ENCODE results near the gene SPRYD3. TPM values are rescaled to one million over a fixed set of nuclear protein-coding genes. Genes with fewer than 3 reads are reported as not detected.
A peak's percentile ranks its signal among the peaks of the same experiment; 100 is the strongest.

The SPRYD3 gene
- total RNA-seq, 1 experiment from 2014 or later: 12.9 TPM

DNA sequence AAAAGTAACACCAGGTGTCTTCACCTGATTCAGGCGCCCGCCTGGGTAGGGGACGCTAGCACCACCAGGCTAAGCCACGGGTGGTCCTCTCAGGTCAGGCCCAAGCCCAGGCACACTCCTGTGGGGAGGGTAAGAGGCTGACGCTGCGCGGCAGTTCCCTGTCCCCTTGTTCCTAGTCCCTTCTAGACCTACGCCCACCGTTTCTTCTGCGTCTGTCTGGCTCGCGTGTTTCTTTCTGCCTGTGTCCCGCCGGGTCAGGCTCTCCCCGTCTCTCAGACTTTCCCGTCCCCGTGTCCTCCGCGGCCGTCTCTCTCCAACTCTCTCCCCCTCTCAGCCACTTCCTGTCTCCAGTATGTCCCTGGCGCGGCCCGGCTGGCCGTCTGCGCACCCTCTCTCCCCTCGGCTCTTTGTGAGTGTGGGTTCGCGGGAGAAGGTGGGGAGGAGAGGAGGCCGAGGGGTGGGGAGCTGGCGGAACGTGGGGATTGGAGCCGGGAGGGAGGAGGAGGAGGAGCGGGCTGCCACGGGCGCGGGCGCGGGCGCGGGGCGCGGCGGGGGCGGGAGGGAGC lies 32.5 kb downstream of the SPRYD3 start:
- Mint-ChIP-seq H3K4me1 (ENCODE audit: low read depth, unreplicated experiment) (peaks cover 32% of the 10 kb centered on the region), H3K27ac (ENCODE audit: unreplicated experiment) (peak overlapping the region; percentile 72), H3K27me3 (ENCODE audit: unreplicated experiment) (no peaks in the 10 kb centered on the region), H3K36me3 (ENCODE audit: insufficient read depth, unreplicated experiment) (peaks cover 50% of the 10 kb centered on the region), H3K4me3 (ENCODE audit: low read depth, unreplicated experiment) (peak overlapping the region; percentile 80), H3K9me3 (ENCODE audit: low read depth, unreplicated experiment) (no peaks in the 10 kb centered on the region)
- CTCF ChIA-PET: interaction anchor here (0.6 to 1.6 kb wide), 3 partner anchors 15 to 134 kb away, joined by 3 to 7 read pairs (median 4); partner anchors contain the start of genes CSAD, SPRYD3 and ZNF740
- BruUV-seq (replicated peaks): no TSS peak
- peak; percentile 55 for DNase-seq
- intact Hi-C loops (cut with micrococcal nuclease; ENCODE audit: unreplicated experiment): no loop called here
- TF ChIP-seq, protein P1, sequence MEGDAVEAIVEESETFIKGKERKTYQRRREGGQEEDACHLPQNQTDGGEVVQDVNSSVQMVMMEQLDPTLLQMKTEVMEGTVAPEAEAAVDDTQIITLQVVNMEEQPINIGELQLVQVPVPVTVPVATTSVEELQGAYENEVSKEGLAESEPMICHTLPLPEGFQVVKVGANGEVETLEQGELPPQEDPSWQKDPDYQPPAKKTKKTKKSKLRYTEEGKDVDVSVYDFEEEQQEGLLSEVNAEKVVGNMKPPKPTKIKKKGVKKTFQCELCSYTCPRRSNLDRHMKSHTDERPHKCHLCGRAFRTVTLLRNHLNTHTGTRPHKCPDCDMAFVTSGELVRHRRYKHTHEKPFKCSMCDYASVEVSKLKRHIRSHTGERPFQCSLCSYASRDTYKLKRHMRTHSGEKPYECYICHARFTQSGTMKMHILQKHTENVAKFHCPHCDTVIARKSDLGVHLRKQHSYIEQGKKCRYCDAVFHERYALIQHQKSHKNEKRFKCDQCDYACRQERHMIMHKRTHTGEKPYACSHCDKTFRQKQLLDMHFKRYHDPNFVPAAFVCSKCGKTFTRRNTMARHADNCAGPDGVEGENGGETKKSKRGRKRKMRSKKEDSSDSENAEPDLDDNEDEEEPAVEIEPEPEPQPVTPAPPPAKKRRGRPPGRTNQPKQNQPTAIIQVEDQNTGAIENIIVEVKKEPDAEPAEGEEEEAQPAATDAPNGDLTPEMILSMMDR (IDR thresholded peaks at IDR 0.05; ENCODE audit: unreplicated experiment): no peak

DNA sequence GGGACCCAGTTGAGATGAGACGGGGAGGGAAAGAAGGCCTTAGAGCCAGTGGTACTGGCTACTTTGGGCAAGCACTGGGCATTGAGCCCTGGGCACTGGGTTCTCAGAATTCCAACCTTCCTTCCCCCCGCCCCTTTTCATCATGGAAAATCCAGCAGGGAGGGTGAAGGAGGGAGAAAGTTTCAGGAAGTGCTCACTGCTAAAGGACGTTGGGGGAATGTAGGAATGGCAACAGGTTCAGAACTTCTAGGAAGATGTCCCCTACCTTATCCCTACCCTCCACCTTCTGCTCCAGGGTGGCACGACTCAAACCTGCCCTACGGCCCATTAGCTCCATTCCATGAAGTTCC lies 33.5 kb downstream of the SPRYD3 start:
- H3K9me3 Mint-ChIP-seq (ENCODE audit: low read depth, unreplicated experiment): no peaks in the 10 kb centered on the region
- CTCF ChIA-PET: no interaction called here
- peak overlapping the region; percentile 80 for H3K4me3 Mint-ChIP-seq (ENCODE audit: low read depth, unreplicated experiment)
- peaks cover 32% of the 10 kb centered on the region for H3K4me1 Mint-ChIP-seq (ENCODE audit: low read depth, unreplicated experiment)
- H3K27ac Mint-ChIP-seq (ENCODE audit: unreplicated experiment): peak overlapping the region; percentile 72
- no peak for DNase-seq
- H3K27me3 Mint-ChIP-seq (ENCODE audit: unreplicated experiment): no peaks in the 10 kb centered on the region
- intact Hi-C loops (cut with micrococcal nuclease; ENCODE audit: unreplicated experiment): no loop called here
- peaks cover 49% of the 10 kb centered on the region for H3K36me3 Mint-ChIP-seq (ENCODE audit: insufficient read depth, unreplicated experiment)
- TF ChIP-seq, protein P1 (IDR thresholded peaks at IDR 0.05; ENCODE audit: unreplicated experiment): no peak
- no TSS peak for BruUV-seq (replicated peaks)

DNA sequence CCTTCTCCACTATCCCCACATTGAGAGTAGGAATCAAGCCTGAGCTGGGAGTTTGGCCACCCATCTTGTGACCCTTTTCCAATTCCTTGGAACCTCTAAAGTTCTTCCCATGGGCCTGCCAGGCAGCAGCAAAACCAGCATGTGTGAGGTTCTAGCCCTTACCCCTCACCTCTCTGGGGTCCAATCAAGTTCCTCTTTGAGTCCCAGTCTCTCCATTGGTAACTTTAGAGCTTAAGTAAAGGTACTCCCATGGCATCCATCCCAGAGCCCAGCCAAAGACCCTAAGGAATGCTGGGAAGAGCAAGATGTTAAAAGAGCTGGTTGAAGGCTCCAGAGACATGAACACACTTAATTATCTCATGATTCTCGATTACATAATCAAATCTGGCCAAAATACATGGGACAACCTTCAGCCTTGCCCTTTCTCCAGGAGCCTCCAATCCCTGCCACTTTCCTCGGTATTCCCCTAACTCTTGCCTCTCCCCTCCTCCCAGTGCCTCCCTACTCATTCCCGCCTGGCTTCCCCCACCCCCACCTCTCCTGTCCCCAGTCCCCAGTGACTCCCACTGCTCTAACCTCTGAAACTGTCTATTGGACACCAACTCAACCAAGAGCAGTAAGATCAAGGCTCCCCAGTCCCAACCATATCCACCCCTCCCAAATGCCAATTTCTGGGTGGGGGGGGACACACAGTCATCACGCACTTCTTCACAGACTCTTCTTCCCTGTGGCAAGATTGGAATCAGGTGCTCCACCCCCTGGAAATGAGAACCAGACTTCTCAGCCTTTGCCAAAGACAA lies 34.1 kb downstream of the SPRYD3 start:
- Mint-ChIP-seq H3K36me3 (ENCODE audit: insufficient read depth, unreplicated experiment) (peaks cover 55% of the 10 kb centered on the region), H3K4me1 (ENCODE audit: low read depth, unreplicated experiment) (peaks cover 32% of the 10 kb centered on the region), H3K27ac (ENCODE audit: unreplicated experiment) (peak overlapping the region; percentile 83), H3K9me3 (ENCODE audit: low read depth, unreplicated experiment) (no peaks in the 10 kb centered on the region), H3K4me3 (ENCODE audit: low read depth, unreplicated experiment) (peak overlapping the region; percentile 80), H3K27me3 (ENCODE audit: unreplicated experiment) (no peaks in the 10 kb centered on the region)
- TF ChIP-seq, protein P1 (IDR thresholded peaks at IDR 0.05; ENCODE audit: unreplicated experiment): no peak
- intact Hi-C loops (cut with micrococcal nuclease; ENCODE audit: unreplicated experiment): no loop called here
- no peak for DNase-seq
- CTCF ChIA-PET: interaction anchor here (1.4 kb wide), 1 partner anchor 9 kb away, joined by 3 read pairs; no protein-coding TSS in a partner anchor
- no TSS peak for BruUV-seq (replicated peaks)

DNA sequence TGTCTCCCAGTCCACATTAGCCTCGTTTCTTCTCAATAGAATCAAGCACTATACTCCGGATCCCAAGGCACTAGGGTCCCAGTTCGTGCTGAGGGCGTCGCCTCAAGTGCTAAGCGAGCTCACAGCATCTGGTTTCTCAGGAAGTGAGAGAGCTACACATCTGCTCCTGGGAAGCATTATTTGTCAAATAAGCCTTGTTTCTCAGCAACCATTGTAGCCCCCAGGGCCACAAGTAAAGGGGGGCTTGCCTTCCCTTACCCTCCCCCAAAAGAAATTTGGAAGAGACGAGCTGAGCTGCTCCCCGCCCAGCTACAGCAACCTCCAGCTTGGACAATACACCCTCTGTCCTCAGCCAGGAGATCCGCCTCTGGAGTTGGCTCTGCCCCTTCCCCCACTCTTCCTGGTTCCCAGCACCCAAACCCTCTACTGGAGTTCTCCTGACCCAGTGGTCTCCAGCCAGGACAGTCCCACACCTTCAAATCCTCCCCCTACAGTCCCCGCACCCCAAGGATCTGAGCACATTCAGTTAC lies 35.1 kb downstream of the SPRYD3 start:
- peaks cover 28% of the 10 kb centered on the region for H3K4me1 Mint-ChIP-seq (ENCODE audit: low read depth, unreplicated experiment)
- no peak overlapping the region for H3K27ac Mint-ChIP-seq (ENCODE audit: unreplicated experiment)
- no peaks in the 10 kb centered on the region for H3K27me3 Mint-ChIP-seq (ENCODE audit: unreplicated experiment)
- H3K36me3 Mint-ChIP-seq (ENCODE audit: insufficient read depth, unreplicated experiment): peaks cover 59% of the 10 kb centered on the region
- intact Hi-C loops (cut with micrococcal nuclease; ENCODE audit: unreplicated experiment): no loop called here
- H3K9me3 Mint-ChIP-seq (ENCODE audit: low read depth, unreplicated experiment): no peaks in the 10 kb centered on the region
- no TSS peak for BruUV-seq (replicated peaks)
- TF ChIP-seq, protein P1 (IDR thresholded peaks at IDR 0.05; ENCODE audit: unreplicated experiment): no peak
- no peak overlapping the region for H3K4me3 Mint-ChIP-seq (ENCODE audit: low read depth, unreplicated experiment)
- CTCF ChIA-PET: interaction anchor here (0.9 to 1.4 kb wide), 2 partner anchors 10 to 34 kb away, joined by 3 read pairs; no protein-coding TSS in a partner anchor
- DNase-seq: no peak

Measured in Calu3 (cell line).